NCI-H510A treated with DMSO at 0.1 percent for 48 hours (cell line): ENCODE measurements around the gene ASRGL1.

Experiments used
- DNase-seq: peaks from one replicate; lab custom pipeline; 2025; lab: John Stamatoyannopoulos, UW

ASRGL1 gene

GRCh38 chr11:62393061-62393611 lies 55.9 kb downstream of the ASRGL1 start:
- DNase-seq = no peak

GRCh38 chr11:62393735-62394134 lies 56.5 kb downstream of the ASRGL1 start:
- no peak for DNase-seq

GRCh38 chr11:62394825-62395538 lies 57.7 kb downstream of the ASRGL1 start:
- peak; percentile 92 for DNase-seq

GRCh38 chr11:62395885-62396551 lies 58.8 kb downstream of the ASRGL1 start:
- no peak for DNase-seq

- no peak for DNase-seq
Observed at GRCh38 chr11:62398011-62398994, 61.1 kb downstream of the ASRGL1 start.

- no peak for DNase-seq
Observed at GRCh38 chr11:62399172-62399877, 62.1 kb downstream of the ASRGL1 start.

- no peak for DNase-seq
Observed at GRCh38 chr11:62399878-62400266, 62.6 kb downstream of the ASRGL1 start.

- DNase-seq = no peak
Observed at GRCh38 chr11:62400281-62400680, 63.0 kb downstream of the ASRGL1 start.

GRCh38 chr11:62400760-62401159 lies 63.5 kb downstream of the ASRGL1 start:
- DNase-seq = no peak

- DNase-seq = no peak
Observed at GRCh38 chr11:62401356-62401755, 64.1 kb downstream of the ASRGL1 start.

GRCh38 chr11:62401811-62402210 lies 64.6 kb downstream of the ASRGL1 start:
- DNase-seq = no peak

GRCh38 chr11:62402226-62402959 lies 65.1 kb downstream of the ASRGL1 start:
- no peak for DNase-seq

GRCh38 chr11:62402960-62403730 lies 65.9 kb downstream of the ASRGL1 start:
- DNase-seq = no peak

GRCh38 chr11:62404435-62404834 lies 67.2 kb downstream of the ASRGL1 start:
- DNase-seq = no peak

- no peak for DNase-seq
Observed at GRCh38 chr11:62404901-62405300, 67.7 kb downstream of the ASRGL1 start.

GRCh38 chr11:62406034-62406433 lies 68.8 kb downstream of the ASRGL1 start:
- DNase-seq = no peak

GRCh38 chr11:62409831-62410230 lies 72.6 kb downstream of the ASRGL1 start:
- no peak for DNase-seq

- DNase-seq = no peak
Observed at GRCh38 chr11:62410972-62411371, 73.7 kb downstream of the ASRGL1 start.

- DNase-seq = no peak
Observed at GRCh38 chr11:62411524-62411923, 74.3 kb downstream of the ASRGL1 start.

- DNase-seq = no peak
Observed at GRCh38 chr11:62413060-62413696, 75.9 kb downstream of the ASRGL1 start.
